ENCODE data around the gene MME.

DNA sequence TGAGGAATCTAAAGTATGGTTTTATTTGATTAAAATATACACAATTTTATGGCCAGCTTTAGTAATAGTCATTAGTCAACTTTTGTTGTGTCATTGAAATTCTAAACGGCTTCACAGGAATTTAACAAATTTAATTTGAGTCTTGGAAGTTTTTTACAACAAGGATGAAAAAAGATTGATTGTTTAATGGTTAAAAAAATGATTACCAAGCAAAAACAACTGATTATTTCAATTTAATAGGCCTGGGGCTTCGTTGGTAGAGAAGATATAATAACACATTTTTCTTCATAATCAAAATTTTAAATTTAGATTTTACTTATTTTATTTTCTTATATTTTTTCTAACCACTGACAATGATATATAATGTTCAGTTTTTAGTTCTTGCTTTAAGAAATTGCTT lies 4.4 kb downstream of the MME start:
- TF ChIP-seq, protein P1, sequence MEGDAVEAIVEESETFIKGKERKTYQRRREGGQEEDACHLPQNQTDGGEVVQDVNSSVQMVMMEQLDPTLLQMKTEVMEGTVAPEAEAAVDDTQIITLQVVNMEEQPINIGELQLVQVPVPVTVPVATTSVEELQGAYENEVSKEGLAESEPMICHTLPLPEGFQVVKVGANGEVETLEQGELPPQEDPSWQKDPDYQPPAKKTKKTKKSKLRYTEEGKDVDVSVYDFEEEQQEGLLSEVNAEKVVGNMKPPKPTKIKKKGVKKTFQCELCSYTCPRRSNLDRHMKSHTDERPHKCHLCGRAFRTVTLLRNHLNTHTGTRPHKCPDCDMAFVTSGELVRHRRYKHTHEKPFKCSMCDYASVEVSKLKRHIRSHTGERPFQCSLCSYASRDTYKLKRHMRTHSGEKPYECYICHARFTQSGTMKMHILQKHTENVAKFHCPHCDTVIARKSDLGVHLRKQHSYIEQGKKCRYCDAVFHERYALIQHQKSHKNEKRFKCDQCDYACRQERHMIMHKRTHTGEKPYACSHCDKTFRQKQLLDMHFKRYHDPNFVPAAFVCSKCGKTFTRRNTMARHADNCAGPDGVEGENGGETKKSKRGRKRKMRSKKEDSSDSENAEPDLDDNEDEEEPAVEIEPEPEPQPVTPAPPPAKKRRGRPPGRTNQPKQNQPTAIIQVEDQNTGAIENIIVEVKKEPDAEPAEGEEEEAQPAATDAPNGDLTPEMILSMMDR (IDR thresholded peaks at IDR 0.05): no peak
- no peak for TF ChIP-seq ZFX (IDR thresholded peaks at IDR 0.05; ENCODE audit: borderline replicate concordance)

Data from 22Rv1 (cell line).